Thoracic aorta (tissue), 2 donors: ENCODE data around the gene STBD1. TPM values are rescaled to one million over a fixed set of nuclear protein-coding genes. Genes with fewer than 3 reads are reported as not detected.

Source experiments
- ATAC-seq: fragments of 150-250 bp; one replicate; pipeline ENCODE4 v1.8.0; 2017; ENCODE audit warnings: low read depth; ENCODE audit not compliant: insufficient number of reproducible peaks, low FRiP score
- DNase-seq: peaks from one replicate; pipeline ENCODE4 v3.0.0-alpha.2; 2020; ENCODE audit warnings: low spot score
- H3K27ac ChIP-seq, 2 donors: fragments of 200-600 bp; sonication (generic); 1 replicate in 1 of 2; 2 replicates in 1 of 2; pipeline ENCODE4 v1.5.1; 2016; ENCODE audit warnings: mild to moderate bottlenecking in 2 of 2, moderate library complexity in 2 of 2
- H3K27me3 ChIP-seq: fragments of 200-600 bp; sonication (generic); replicated peaks from 2 replicates; pipeline ENCODE4 v1.6.0; 2016; ENCODE audit warnings: mild to moderate bottlenecking; ENCODE audit not compliant: insufficient read depth
- H3K36me3 ChIP-seq: fragments of 200-600 bp; sonication (generic); one replicate; pipeline ENCODE4 v1.5.1; 2016
- H3K4me1 ChIP-seq, 2 donors: fragments of 200-600 bp; sonication (generic); 1 replicate in 1 of 2; 2 replicates in 1 of 2; pipeline versions ENCODE4 v1.5.1 to v1.6.0; 2016; ENCODE audit warnings: low read depth in 2 of 2, mild to moderate bottlenecking in 1 of 2; ENCODE audit not compliant: control insufficient read depth in 1 of 2
- H3K4me3 ChIP-seq: fragments of 200-600 bp; sonication (generic); 2 replicates; pipeline ENCODE4 v1.5.1; 2016; ENCODE audit warnings: mild to moderate bottlenecking
- H3K9me3 ChIP-seq: fragments of 200-600 bp; sonication (generic); 2 replicates; pipeline ENCODE4 v1.5.1; 2016
- total RNA-seq, 2 donors: library from RNA; depleted of rRNA; stranded (reverse); fragments of >200 nt; gene quantifications; one replicate each; pipeline versions ENCODE4 v1.1.0 to v1.2.3, GENCODE V29; 2016
- TF ChIP-seq, protein P1 (sequence below): fragments of 200-600 bp; sonication (generic); IDR thresholded peaks from one replicate; pipeline ENCODE4 v1.5.1; 2019; ENCODE audit warnings: antibody characterized with exemption

The STBD1 gene
- total RNA-seq, 2 donors from 2014 or later: 7.7 to 14.6 TPM

DNA sequence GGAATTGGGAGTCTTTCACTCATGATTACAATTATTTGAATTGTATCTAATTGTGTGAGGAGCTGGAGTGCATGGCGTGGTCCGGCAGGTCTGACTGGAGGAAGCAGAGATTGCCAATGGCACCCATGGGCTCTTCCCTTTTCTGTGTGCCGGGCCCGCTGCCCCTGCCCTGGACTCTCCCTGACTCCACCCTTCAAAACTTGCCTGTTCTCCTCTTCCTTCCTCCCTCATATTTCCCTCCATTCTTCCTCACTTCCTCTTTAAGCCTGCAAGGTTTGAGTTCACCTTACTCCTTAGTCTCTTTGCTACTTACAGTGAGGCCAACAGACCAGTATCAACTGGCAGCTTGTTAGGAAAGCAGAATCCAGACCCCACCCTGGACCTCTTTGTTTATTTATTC, 6.5 kb upstream of the STBD1 start:
- TF ChIP-seq, protein P1, sequence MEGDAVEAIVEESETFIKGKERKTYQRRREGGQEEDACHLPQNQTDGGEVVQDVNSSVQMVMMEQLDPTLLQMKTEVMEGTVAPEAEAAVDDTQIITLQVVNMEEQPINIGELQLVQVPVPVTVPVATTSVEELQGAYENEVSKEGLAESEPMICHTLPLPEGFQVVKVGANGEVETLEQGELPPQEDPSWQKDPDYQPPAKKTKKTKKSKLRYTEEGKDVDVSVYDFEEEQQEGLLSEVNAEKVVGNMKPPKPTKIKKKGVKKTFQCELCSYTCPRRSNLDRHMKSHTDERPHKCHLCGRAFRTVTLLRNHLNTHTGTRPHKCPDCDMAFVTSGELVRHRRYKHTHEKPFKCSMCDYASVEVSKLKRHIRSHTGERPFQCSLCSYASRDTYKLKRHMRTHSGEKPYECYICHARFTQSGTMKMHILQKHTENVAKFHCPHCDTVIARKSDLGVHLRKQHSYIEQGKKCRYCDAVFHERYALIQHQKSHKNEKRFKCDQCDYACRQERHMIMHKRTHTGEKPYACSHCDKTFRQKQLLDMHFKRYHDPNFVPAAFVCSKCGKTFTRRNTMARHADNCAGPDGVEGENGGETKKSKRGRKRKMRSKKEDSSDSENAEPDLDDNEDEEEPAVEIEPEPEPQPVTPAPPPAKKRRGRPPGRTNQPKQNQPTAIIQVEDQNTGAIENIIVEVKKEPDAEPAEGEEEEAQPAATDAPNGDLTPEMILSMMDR: no peak
- no peak for ATAC-seq

GRCh38 chr4:76301068-76301774, 5.3 kb upstream of the STBD1 start:
- H3K27me3 ChIP-seq: no peaks in the 10 kb centered on the region
- peak overlapping the region; percentile 22 to 41 for H3K27ac ChIP-seq
- peaks cover 7 to 25% of the 10 kb centered on the region in 2 donors for H3K4me1 ChIP-seq
- H3K9me3 ChIP-seq: peaks cover 6% of the 10 kb centered on the region
- no peaks in the 10 kb centered on the region for H3K36me3 ChIP-seq
- ATAC-seq (peak; percentile 75), DNase-seq (no peak)
- TF ChIP-seq, protein P1: no peak
- no peak overlapping the region for H3K4me3 ChIP-seq

More for the DNA sequence above, 6.5 kb upstream of the STBD1 start:
- no peak overlapping the region for H3K4me3 ChIP-seq
- no peaks in the 10 kb centered on the region for H3K36me3 ChIP-seq
- no peak for DNase-seq
- no peak overlapping the region for H3K27ac ChIP-seq
- no peaks in the 10 kb centered on the region for H3K27me3 ChIP-seq
- peaks cover 6% of the 10 kb centered on the region for H3K9me3 ChIP-seq
- H3K4me1 ChIP-seq: peaks cover 4 to 18% of the 10 kb centered on the region in 2 donors

GRCh38 chr4:76301775-76302162, 4.8 kb upstream of the STBD1 start:
- DNase-seq (no peak), ATAC-seq (no peak)
- no peaks in the 10 kb centered on the region for H3K27me3 ChIP-seq
- H3K4me1 ChIP-seq: peaks cover 7 to 25% of the 10 kb centered on the region in 2 donors
- peaks cover 5% of the 10 kb centered on the region for H3K9me3 ChIP-seq
- H3K36me3 ChIP-seq: no peaks in the 10 kb centered on the region
- peak overlapping the region; percentile 7 to 41 for H3K27ac ChIP-seq
- TF ChIP-seq, protein P1: no peak
- H3K4me3 ChIP-seq: no peak overlapping the region

DNA sequence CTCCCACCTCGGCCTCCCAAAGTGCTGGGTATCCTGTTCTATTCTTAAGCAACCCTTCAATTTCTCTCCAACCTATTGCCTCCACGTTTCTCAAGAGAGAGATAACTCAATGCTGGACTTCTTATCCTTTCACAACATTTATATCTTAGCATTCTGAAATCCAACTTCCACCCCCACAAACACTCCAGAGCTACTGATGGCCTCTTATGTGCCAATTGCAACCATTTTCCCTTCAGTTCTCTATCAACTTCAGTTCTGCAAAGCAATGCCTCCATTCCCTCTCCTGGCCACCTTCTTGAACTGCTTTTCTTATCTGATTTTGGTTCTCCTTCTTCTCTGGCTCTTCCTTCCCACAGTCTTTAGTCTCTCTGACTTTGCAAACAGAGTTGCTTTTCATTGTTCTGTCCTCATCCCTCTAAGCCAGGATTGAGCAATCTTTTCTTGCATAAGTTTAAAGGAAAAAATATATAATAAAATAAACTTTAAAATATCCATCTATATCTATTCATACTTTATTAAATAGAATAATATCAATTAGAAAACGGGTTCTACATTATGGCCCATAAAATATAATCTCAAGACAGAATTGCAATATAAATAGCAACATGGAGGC, 3.6 kb upstream of the STBD1 start:
- H3K9me3 ChIP-seq: peaks cover 2% of the 10 kb centered on the region

More for the DNA sequence above, 3.6 kb upstream of the STBD1 start:
- no peaks in the 10 kb centered on the region for H3K27me3 ChIP-seq
- no peak overlapping the region for H3K27ac ChIP-seq
- no peak overlapping the region for H3K4me3 ChIP-seq
- TF ChIP-seq, protein P1: no peak
- no peaks in the 10 kb centered on the region for H3K36me3 ChIP-seq
- H3K4me1 ChIP-seq: peaks cover 11 to 33% of the 10 kb centered on the region in 2 donors
- DNase-seq (no peak), ATAC-seq (no peak)
